Measurements from ENCODE around the gene TGFB1. TPM values are rescaled to one million over a fixed set of nuclear protein-coding genes. Genes with fewer than 3 reads are reported as not detected.

Gene TGFB1
- total and polyA plus RNA-seq, 2 of the 13 experiments (the other 11 are each of a cell fraction or from before 2014, with no cell fraction given): 4.1 to 5.4 TPM

GRCh38 chr19:41323023-41323422, 30.7 kb downstream of the TGFB1 start (continued):
- no peak for TF ChIP-seq NPAS2 (CRISPR knock-in tag; IDR thresholded peaks at IDR 0.05; ENCODE audit: borderline replicate concordance)
- TF ChIP-seq POLR2AphosphoS2 (IDR thresholded peaks at IDR 0.05; ENCODE audit: low read depth, low read length): no peak
- TF ChIP-seq GATA4 (IDR thresholded peaks at IDR 0.05; ENCODE audit: borderline replicate concordance, low read depth): no peak
- TF ChIP-seq PTBP1 (IDR thresholded peaks at IDR 0.05; ENCODE audit: low read depth, low read length, poor library complexity, severe bottlenecking): no peak
- peak; percentile 45 for TF ChIP-seq POLR2G (IDR thresholded peaks at IDR 0.05; ENCODE audit: low read depth, low read length)
- no peak for TF ChIP-seq IRX3 (CRISPR knock-in tag; IDR thresholded peaks at IDR 0.05; ENCODE audit: borderline replicate concordance, low read depth)
- no peak; the same call in 1 of the 2 replicates for TF ChIP-seq GABPB1 (CRISPR knock-in tag; IDR thresholded peaks at IDR 0.05)
- TF ChIP-seq RFXAP (CRISPR knock-in tag; IDR thresholded peaks at IDR 0.05; ENCODE audit: borderline replicate concordance): no peak
- no peak for TF ChIP-seq MBD4 (IDR thresholded peaks at IDR 0.05; ENCODE audit: borderline replicate concordance, low read length)
- no peak for TF ChIP-seq FUBP1 (CRISPR knock-in tag; IDR thresholded peaks at IDR 0.05; ENCODE audit: borderline replicate concordance)
- 0 out of 2 replicates have a peak, but pooled peaks have one; percentile 3 for TF ChIP-seq KAT8 (CRISPR knock-in tag; IDR thresholded peaks at IDR 0.05)
- TF ChIP-seq ZNF235 (CRISPR knock-in tag; IDR thresholded peaks at IDR 0.05; ENCODE audit: borderline replicate concordance): no peak
- no peak for TF ChIP-seq TAF1 (CRISPR knock-in tag; IDR thresholded peaks at IDR 0.05)
- no peak for TF ChIP-seq ZSCAN30 (CRISPR knock-in tag; IDR thresholded peaks at IDR 0.05)
- TF ChIP-seq SNAPC5 (CRISPR knock-in tag; IDR thresholded peaks at IDR 0.05; ENCODE audit: borderline replicate concordance): no peak
- no peak for TF ChIP-seq ATM (IDR thresholded peaks at IDR 0.05; ENCODE audit: borderline replicate concordance)
- no peak for TF ChIP-seq ZSCAN12 (CRISPR knock-in tag; IDR thresholded peaks at IDR 0.05)
- no peak for TF ChIP-seq HMGA1 (CRISPR knock-in tag; conservative IDR thresholded peaks at IDR 0.05)
- no peak for TF ChIP-seq ZNF292 (CRISPR knock-in tag; IDR thresholded peaks at IDR 0.05; ENCODE audit: borderline replicate concordance, low read depth)
- peak; percentile 32 for TF ChIP-seq TEAD3 (CRISPR knock-in tag; optimal IDR thresholded peaks at IDR 0.05; ENCODE audit: borderline replicate concordance)
- TF ChIP-seq HDAC1 (CRISPR knock-in tag; IDR thresholded peaks at IDR 0.05): no peak
- no peak for TF ChIP-seq ZGPAT (CRISPR knock-in tag; IDR thresholded peaks at IDR 0.05)
- TF ChIP-seq ZNF329 (CRISPR knock-in tag; IDR thresholded peaks at IDR 0.05; ENCODE audit: low read depth): no peak
- no peak for TF ChIP-seq MTERF4 (CRISPR knock-in tag; IDR thresholded peaks at IDR 0.05)
- peak; percentile 64; the same call in 1 of the 2 replicates for TF ChIP-seq ZNF281 (CRISPR knock-in tag; IDR thresholded peaks at IDR 0.05; ENCODE audit: borderline replicate concordance)

Measured in HepG2 (cell line).